Measurements from ENCODE around the gene NOD1.

NOD1 gene

DNA sequence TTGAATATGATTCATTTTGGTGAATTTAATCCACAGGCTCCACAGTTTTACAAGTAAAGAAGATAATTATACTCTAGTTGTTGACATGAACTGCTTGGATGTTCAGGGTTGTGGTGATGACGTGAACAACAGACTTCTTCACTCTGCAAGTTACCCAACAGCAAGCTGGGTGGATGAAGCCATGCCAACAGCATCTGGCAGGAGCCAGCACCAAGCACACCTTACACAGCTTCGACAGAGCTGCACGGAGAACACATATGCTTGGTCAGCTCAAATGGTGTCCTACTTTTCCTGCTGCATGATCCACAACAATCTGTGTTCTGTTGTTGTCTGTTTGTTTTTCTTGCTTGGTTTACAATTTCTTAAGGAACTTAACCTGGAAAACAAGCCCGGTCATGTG, 9.8 kb downstream of the NOD1 start:
- no peak for DNase-seq

DNA sequence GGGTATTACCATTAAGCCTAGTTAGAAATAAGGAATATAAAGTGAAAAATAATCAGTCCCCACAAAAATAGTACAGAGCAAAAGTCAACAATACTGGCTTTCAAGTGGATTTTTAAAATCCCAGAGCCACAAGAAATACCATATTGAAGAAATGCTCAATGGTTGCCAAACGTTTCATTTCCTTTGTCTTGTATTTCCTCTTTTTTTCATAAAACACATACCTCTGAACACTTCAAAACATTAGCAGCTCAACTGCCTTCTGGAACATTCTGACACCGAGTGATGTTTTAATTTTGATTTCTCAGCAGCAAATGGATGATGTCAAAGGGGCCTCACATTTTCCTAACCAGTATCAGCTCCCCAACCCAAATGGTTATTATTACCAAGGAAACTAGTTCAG, 10.5 kb downstream of the NOD1 start:
- DNase-seq: no peak

GRCh38 chr7:30467271-30467670, 11.3 kb downstream of the NOD1 start:
- no peak for DNase-seq

DNA sequence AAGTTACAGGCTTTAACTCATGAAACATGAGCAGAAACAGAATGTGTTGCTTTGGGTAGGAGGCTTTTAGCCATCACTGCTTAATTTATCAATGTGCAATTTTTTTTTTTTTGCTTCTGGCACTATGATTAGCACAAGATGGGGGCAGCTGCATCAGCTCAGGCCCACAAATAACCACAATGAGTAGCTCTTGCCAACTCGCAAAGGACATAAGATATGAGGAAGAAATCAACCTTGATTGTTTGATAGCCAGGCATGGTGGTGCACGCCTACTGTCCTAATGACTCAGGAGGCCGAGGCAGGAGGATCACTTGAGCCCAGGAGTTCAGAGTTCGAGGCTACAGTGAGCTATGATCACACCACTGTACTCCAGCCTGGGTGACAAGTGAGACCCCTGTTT, 12.3 kb downstream of the NOD1 start:
- no peak for DNase-seq

DNA sequence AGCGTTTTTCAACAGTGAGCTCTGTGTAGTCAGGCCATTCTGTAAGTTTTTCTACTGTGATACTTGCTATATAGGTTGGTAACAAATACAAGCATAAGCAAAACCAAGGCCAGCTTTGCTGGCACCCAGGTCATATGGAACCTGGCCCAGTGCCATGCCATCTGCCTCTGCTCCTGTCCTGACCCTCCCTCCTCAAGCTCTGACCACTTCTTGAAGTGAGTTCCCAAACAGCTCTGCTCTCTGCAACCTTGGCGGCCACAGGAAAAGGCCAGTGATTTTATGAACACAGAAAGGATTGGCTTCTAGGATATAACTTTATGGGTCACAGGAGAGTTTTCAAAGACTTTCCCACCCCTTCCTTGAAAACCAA, 12.8 kb downstream of the NOD1 start:
- DNase-seq: no peak

- no peak for DNase-seq
Observed at GRCh38 chr7:30465046-30465810, 13.4 kb downstream of the NOD1 start.

DNA sequence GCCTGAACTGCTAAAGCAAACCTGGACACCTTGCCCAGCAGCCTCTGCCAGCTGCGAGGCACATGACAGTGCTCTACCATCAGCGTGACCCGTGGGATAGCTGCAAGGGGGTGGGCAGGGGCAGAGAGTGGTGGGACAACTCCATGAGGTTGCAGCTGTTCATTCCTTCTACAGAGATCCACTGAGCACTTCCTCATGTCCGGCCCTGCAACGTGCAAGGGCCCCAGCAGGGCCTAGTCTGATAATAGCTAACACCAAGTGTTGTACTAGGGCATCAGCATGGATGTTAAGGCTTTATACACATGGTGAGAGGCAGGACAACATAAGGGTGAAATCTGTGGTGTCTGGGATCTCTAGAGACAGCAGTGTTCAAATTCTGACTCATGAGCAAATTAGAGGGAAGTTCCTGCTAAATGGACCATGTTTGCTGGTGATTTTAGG, 14.3 kb downstream of the NOD1 start:
- no peak for DNase-seq

GRCh38 chr7:30463405-30464145, 15.0 kb downstream of the NOD1 start:
- DNase-seq: no peak

GRCh38 chr7:30462179-30462578, 16.4 kb downstream of the NOD1 start:
- no peak for DNase-seq

DNA sequence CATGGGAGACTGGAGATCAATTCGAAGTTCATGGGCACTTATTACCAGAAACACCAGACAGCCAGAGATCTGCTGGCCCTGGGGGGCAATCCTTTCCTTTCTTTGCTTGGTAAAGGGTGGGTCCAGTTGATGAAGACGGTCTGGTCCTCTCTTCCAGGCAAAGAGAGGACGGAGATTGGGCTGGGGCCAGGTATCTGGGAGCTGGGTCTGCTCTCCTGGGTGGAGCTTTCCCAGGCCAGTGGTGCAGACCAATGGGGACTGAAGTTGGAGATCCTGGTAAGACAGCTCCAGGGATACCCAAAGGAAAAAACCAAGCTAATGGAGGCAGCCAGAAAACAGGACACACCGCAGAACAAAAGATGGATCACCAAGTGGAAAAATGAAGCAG, 18.3 kb downstream of the NOD1 start:
- no peak for DNase-seq

DNA sequence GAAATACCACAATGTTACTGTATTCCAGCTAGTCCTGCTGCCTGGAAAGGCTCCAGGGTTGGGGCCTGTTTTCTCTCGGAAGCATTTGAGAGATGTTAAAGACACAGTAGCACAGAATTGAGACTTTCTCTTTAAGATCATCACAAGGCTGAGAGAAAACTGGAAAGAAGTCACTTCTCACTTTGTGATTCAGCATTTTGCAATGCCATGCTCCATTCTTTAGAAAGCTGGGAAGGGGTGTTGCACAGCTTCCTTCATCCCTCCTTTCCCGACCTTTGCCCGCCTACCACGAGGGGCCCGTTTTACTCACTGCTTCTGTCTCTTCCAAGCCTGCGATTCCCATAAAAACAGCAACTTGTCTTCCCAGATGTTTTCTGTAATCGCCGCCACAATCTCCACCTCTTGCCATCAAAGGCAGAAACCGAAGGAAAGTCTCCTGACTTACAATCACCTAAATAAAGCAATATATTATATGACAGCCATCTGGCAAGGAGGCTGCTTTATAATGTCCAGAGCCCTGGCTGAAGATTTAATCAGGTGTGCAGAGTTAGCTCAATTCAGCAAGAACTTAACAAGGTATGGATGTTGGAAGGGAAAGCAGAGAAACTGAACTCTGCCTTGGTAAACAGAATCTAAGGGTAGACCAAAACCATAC, 18.9 kb downstream of the NOD1 start:
- no peak for DNase-seq

GRCh38 chr7:30458311-30458710, 20.3 kb downstream of the NOD1 start:
- DNase-seq: no peak

- no peak for DNase-seq
Observed at GRCh38 chr7:30453921-30454320, 24.7 kb downstream of the NOD1 start.

- no peak for DNase-seq
Observed at GRCh38 chr7:30453016-30453415, 25.6 kb downstream of the NOD1 start.

GRCh38 chr7:30452280-30452930, 26.2 kb downstream of the NOD1 start:
- DNase-seq: no peak

DNA sequence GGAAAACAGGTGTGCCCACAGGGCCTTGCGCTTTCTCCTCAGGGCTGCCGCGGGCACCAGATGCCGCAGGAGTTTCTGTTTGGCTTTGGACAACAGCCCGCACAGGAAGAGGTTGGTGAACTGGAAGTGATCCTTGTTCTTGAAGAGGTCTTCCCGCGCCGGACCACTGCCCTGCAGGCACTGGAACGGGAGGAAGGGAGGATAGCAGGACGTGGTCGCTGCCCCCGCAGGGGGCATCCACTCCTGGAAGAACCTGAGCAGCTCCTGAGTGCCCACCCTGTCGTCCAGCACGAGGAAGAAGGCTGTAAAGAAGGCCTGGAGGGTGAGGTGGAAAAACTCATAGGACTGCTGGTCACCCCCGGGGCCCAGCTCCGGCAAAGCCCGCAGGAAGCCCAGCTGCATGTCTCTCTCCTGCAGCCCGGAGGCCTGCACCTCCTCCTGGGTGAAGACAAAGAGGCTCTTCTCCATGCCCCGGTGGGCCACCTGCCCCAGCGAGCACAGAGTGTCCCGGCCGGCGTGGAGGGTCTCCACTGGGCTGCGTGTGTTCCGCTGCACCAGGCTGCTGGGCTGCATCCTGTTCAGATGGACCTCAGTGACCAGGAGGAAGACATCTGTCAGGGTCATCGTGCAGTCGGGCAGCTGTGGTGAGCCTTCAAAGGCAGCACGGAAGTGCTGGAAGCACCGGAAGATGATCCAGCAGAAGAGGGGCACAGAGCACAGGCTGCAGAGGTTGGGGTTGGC, 26.9 kb downstream of the NOD1 start:
- DNase-seq: no peak

GRCh38 chr7:30450983-30451497, 27.5 kb downstream of the NOD1 start:
- DNase-seq: no peak

DNA sequence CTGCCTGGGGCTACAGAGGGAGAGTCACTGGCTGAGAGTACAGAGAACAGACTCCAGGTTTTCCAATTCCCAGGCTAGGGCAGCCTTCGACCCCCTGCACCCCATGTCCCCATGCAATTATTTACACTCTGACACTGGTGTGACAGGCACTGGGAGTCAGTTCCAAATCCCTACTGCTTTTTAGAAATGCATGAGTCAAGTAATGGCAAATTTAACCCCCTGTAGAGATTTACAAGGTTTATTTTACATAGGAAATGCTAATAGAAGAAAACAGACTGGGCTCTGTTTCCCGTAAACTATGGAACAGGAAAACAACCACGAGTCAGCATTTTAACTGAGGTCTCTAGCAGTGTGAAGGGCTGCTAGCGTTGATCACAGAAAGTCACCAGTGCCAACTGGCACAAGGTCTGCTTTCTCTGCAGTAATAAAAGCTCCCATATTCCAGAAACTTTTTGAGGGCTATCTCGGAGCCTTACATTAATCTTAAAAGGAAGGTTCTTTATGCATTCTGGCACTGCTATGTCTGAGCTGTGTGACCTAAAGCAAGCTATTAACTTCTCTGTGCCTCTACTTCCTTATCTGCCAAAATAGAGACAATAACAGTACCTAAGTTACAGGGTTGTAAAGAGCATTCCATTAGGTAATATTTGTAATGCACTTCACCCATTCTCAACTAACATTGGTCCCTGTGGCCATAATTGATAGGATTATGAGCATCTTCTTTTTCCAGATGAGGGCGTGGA, 28.2 kb downstream of the NOD1 start:
- DNase-seq: no peak

GRCh38 chr7:30448461-30449189, 30.0 kb downstream of the NOD1 start:
- no peak for DNase-seq

DNA sequence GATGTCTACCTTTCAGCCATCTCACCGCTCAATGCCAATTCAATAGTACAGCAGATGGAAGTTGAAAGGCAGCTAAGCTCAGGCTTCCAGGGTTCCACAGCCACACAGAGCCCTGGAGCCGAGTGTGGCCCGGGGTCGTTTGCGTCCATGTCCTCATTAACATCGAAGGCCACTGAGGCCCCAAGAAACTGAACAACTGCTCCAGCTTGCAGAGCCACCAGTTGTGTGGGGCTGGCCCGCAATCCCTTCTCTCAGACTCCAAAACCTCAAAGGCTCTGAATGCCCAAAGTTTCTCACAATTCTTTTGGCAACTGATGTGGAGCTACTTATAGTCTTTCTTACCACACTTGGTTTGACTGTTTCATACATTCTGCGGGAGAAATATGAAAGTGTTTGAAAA, 31.1 kb downstream of the NOD1 start:
- DNase-seq: no peak

GRCh38 chr7:30446266-30446665, 32.3 kb downstream of the NOD1 start:
- no peak for DNase-seq
